ES-I3 (cell line): ENCODE measurements around the gene GPR135.

ENCODE experiments used
- H3K36me3 ChIP-seq: 2 replicates; pipeline ENCODE4 v1.6.1; 2013; ENCODE audit warnings: mild to moderate bottlenecking, low read length, control low read depth, moderate library complexity; ENCODE audit not compliant: insufficient read depth
- H3K4me1 ChIP-seq: 2 replicates; pipeline ENCODE4 v1.6.1; 2013; ENCODE audit warnings: mild to moderate bottlenecking, control low read depth, low read length; ENCODE audit not compliant: insufficient read depth
- H3K9ac ChIP-seq: 2 replicates; pipeline ENCODE4 v1.6.1; 2013; ENCODE audit warnings: low read depth, mild to moderate bottlenecking, low read length, moderate library complexity
- H3K9me3 ChIP-seq: 2 replicates; pipeline ENCODE4 v1.6.1; 2013; ENCODE audit warnings: mild to moderate bottlenecking, low read length, moderate library complexity; ENCODE audit not compliant: control insufficient read depth, insufficient read depth

The GPR135 gene

GRCh38 chr14:59465316-59466135 is at the start of gene GPR135:
Gene GPR135 (minus strand): TSS chr14:59465380. CDS start chr14:59465226, 154 bp downstream.
- Histone ChIP-seq H3K4me1 (no peaks in the 10 kb centered on the region), H3K9me3 (no peaks in the 10 kb centered on the region), H3K9ac (peak within 1 kb of the TSS; percentile 61; the same call in 1 of the 2 replicates), H3K36me3 (no peaks in the 10 kb centered on the region)

- Histone ChIP-seq H3K36me3 (no peaks in the 10 kb centered on the region), H3K4me1 (no peaks in the 10 kb centered on the region), H3K9ac (no peak overlapping the region), H3K9me3 (no peaks in the 10 kb centered on the region)
Observed at GRCh38 chr14:59511916-59512575, 46.9 kb upstream of the GPR135 start.

- Histone ChIP-seq H3K9ac (no peak overlapping the region), H3K4me1 (no peaks in the 10 kb centered on the region)
Observed at GRCh38 chr14:59510966-59511365, 45.8 kb upstream of the GPR135 start.

GRCh38 chr14:59510001-59510400 is 44.8 kb upstream of the GPR135 start:
- no peak overlapping the region for H3K9ac ChIP-seq
- no peaks in the 10 kb centered on the region for H3K9me3 ChIP-seq
- H3K4me1 ChIP-seq = no peaks in the 10 kb centered on the region
- no peaks in the 10 kb centered on the region for H3K36me3 ChIP-seq

More at GRCh38 chr14:59510966-59511365, 45.8 kb upstream of the GPR135 start:
- Histone ChIP-seq H3K36me3 (no peaks in the 10 kb centered on the region), H3K9me3 (no peaks in the 10 kb centered on the region)

- Histone ChIP-seq H3K9ac (no peak overlapping the region), H3K36me3 (no peaks in the 10 kb centered on the region), H3K4me1 (no peaks in the 10 kb centered on the region), H3K9me3 (no peaks in the 10 kb centered on the region)
Observed at GRCh38 chr14:59509101-59509500, 43.9 kb upstream of the GPR135 start.

- H3K9ac ChIP-seq = no peak overlapping the region
- no peaks in the 10 kb centered on the region for H3K9me3 ChIP-seq
- H3K4me1 ChIP-seq = no peaks in the 10 kb centered on the region
- no peaks in the 10 kb centered on the region for H3K36me3 ChIP-seq
Observed at GRCh38 chr14:59507752-59508103, 42.5 kb upstream of the GPR135 start.

GRCh38 chr14:59507063-59507751 is 42.0 kb upstream of the GPR135 start:
- Histone ChIP-seq H3K36me3 (no peaks in the 10 kb centered on the region), H3K9ac (no peak overlapping the region), H3K4me1 (no peaks in the 10 kb centered on the region), H3K9me3 (no peaks in the 10 kb centered on the region)

GRCh38 chr14:59503256-59503655 is 38.1 kb upstream of the GPR135 start:
- no peak overlapping the region for H3K9ac ChIP-seq
- no peaks in the 10 kb centered on the region for H3K9me3 ChIP-seq
- peaks cover 3% of the 10 kb centered on the region; the same call in 1 of the 2 replicates for H3K36me3 ChIP-seq
- H3K4me1 ChIP-seq = no peaks in the 10 kb centered on the region

GRCh38 chr14:59500732-59501131 is 35.6 kb upstream of the GPR135 start:
- no peaks in the 10 kb centered on the region for H3K4me1 ChIP-seq
- H3K9me3 ChIP-seq = no peaks in the 10 kb centered on the region
- no peak overlapping the region for H3K9ac ChIP-seq
- H3K36me3 ChIP-seq = peaks cover 3% of the 10 kb centered on the region; the same call in 1 of the 2 replicates

- Histone ChIP-seq H3K36me3 (peaks cover 14% of the 10 kb centered on the region), H3K9me3 (no peaks in the 10 kb centered on the region), H3K9ac (no peak overlapping the region), H3K4me1 (no peaks in the 10 kb centered on the region)
Observed at GRCh38 chr14:59492384-59492783, 27.2 kb upstream of the GPR135 start.

- Histone ChIP-seq H3K4me1 (no peaks in the 10 kb centered on the region), H3K9me3 (no peaks in the 10 kb centered on the region), H3K36me3 (peaks cover 14% of the 10 kb centered on the region), H3K9ac (no peak overlapping the region)
Observed at GRCh38 chr14:59490756-59491155, 25.6 kb upstream of the GPR135 start.

GRCh38 chr14:59484639-59485175 is 19.5 kb upstream of the GPR135 start:
- H3K4me1 ChIP-seq = peaks cover 10% of the 10 kb centered on the region
- H3K9ac ChIP-seq = peak overlapping the region; percentile 98
- H3K36me3 ChIP-seq = peaks cover 11% of the 10 kb centered on the region
- H3K9me3 ChIP-seq = no peaks in the 10 kb centered on the region

GRCh38 chr14:59483819-59484638 is 18.8 kb upstream of the GPR135 start, which contains the start of the genes JKAMP and L3HYPDH:
Gene JKAMP (plus strand): TSS chr14:59484517. CDS start chr14:59484590, 73 bp downstream.
Gene L3HYPDH (minus strand): TSS chr14:59484408. CDS start chr14:59484316, 92 bp downstream.
- Histone ChIP-seq H3K4me1 (peaks cover 10% of the 10 kb centered on the region), H3K9me3 (no peaks in the 10 kb centered on the region), H3K36me3 (peaks cover 7% of the 10 kb centered on the region), H3K9ac (peak within 1 kb of the TSS; percentile 98)
